HG03280 (cell line): Measurements from ENCODE around the gene ASMT.
"Not testable (repeated sequence)": the region's sequence is repeated elsewhere in the genome, so short reads cannot be mapped to it uniquely, and the experiment has no call there.

ENCODE experiments used
- ATAC-seq: cut with Tn5 transposase; IDR thresholded peaks from one replicate; pipeline ENCODE4 v1.9.1; 2021; ENCODE audit warnings: mild to moderate bottlenecking, moderate library complexity; ENCODE audit not compliant: unreplicated experiment

ASMT gene, protein sequence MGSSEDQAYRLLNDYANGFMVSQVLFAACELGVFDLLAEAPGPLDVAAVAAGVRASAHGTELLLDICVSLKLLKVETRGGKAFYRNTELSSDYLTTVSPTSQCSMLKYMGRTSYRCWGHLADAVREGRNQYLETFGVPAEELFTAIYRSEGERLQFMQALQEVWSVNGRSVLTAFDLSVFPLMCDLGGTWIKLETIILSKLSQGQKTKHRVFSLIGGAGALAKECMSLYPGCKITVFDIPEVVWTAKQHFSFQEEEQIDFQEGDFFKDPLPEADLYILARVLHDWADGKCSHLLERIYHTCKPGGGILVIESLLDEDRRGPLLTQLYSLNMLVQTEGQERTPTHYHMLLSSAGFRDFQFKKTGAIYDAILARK

DNA sequence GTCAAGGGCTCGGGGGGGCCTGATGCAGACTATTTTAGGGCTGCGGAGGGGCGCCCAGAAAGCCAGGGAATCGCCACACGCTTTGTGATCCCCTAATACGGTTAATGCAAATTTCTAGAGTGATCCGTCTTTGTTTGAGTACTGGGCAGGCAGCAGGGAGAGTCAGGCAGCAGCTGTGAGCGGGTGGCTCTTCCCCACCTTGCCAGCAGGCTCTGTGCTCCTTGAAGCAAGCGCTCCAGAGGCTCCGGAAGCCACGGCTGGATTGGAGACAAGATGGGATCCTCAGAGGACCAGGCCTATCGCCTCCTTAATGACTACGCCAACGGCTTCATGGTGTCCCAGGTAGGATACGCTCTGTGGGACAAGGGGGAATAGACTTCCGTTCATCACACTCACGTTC lies at the start of gene ASMT:
Gene ASMT, plus strand, starts transcription at position 133 of the 400 bp plus-strand sequence. Its CDS starts 141 bp downstream, at position 274.
- ATAC-seq: no peak

- not testable (repeated sequence) for ATAC-seq
Observed at GRCh38 chrX:1574181-1574580, 40.7 kb upstream of the ASMT start.

GRCh38 chrX:1576201-1576992 lies 38.5 kb upstream of the ASMT start:
- no peak for ATAC-seq

DNA sequence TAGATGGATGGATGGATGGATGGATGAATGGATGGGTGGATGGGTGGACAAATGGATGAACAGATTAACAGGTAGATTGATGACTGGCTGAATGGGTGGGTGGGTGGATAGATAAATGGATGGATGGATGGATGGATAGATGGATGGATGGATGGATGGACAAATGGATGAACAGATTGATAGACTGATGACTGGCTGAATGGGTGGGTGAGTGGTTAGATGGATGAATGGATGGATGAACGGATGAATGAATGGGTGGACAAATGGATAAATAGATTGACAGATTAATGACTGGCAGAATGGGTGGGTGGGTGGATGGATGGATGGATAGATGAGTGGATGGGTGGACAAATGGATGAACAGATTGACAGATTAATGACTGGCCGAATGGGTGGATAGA lies 37.0 kb upstream of the ASMT start:
- no peak for ATAC-seq

- ATAC-seq: no peak
Observed at GRCh38 chrX:1578511-1579173, 36.2 kb upstream of the ASMT start.

DNA sequence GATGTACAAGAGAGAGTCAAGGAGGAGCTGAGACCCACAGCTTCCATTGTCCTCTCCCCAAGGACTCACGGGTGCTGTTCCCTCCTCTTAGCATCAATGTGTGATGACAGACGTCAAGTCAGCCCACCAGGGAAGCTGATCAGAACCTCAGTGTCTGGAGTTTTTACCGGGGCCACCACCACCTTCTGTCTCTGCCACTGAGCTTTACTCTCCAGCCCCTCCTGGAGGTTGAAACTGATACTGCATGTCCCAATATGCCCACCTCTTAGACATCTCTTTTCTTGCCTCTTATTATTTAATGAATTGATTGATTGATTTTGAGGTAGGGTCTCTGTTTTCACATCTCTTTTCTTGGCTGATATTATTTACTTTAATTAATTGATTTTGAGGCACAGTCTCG lies 33.7 kb upstream of the ASMT start:
- ATAC-seq: peak; percentile 60

DNA sequence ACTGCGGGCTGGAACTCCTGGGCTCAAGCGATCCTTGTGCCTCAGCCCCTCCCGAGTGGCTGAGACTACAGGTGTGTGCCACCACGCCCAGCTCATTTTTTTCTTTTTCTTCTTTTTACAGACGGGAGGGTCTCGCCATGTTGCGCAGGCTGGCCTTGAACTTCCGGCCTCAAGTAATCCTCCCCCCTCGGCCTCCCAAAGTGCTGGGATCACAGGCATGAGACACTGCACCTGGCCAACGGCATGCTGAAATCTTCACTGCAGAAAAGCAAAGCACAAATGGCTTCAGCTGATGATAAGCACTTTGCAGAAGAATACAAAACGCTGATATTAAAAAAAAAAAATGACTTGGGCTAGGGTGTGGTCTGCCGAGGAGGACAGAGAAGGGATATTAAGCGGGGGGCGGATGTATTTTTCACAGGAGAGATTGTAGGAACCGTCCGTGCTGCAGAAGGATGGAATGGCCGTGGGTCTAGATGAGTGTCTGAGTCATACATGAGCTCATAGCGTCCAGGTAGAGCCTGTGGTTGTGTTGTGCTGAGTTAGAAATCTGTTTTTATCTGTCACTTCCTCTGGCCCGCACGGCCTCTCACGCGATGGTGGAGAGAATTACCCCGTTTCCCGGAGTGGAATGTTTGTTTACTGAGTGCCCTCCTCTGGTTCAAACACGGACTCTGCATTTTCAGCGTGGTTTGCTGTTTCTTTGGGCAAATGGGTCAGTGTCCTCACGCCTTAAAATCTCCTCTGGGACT lies 32.0 kb upstream of the ASMT start:
- ATAC-seq: peak; percentile 76

- ATAC-seq: no peak
Observed at GRCh38 chrX:1584237-1585011, 30.4 kb upstream of the ASMT start.

DNA sequence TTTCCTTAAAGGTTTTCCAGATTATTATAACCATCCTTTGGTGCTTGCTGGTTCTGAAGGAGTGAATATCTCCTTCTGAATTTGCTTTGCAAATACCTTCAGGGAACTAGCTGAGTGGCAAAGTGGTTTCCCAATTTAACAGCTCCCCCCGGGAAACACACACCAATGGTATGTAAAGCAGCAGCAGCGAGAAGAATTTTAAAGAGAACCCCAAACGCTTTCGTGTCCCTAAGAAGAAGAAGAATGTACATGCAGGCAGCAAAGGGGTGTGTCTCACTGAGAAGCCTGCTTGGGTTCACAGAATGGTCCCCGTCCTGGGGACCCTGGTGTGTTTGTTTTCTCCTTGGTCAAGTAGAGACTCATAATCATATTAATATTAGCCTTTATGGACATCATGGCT lies 27.7 kb upstream of the ASMT start:
- no peak for ATAC-seq

- no peak for ATAC-seq
Observed at GRCh38 chrX:1589356-1590130, 25.3 kb upstream of the ASMT start.

- peak; percentile 94 for ATAC-seq
Observed at GRCh38 chrX:1591102-1591862, 23.6 kb upstream of the ASMT start, which contains the start of gene AKAP17A. AKAP17A (plus strand) TSS chrX:1591604; CDS start chrX:1593463, 1,859 bp downstream.

- no peak for ATAC-seq
Observed at GRCh38 chrX:1591863-1592469, 22.9 kb upstream of the ASMT start.

GRCh38 chrX:1592470-1593142 lies 22.3 kb upstream of the ASMT start:
- ATAC-seq: no peak

- no peak for ATAC-seq
Observed at GRCh38 chrX:1593286-1594271, 21.3 kb upstream of the ASMT start.

DNA sequence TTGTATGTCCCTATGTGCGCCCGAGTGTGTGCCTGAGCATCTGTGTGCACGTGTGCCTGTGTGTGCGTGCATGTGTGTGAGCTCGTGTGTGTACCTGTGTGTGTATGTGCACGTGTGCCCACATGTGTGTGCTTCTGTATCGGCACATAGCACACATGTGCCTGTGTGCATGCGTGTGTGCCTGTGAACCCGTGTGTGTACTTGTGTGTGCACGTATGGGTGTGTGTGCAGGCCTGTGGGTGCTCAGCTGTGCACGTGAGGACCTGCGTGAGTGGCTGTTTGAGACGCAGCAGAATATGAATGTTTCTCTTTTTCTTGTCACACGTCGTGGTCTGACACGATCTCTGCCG lies 19.2 kb upstream of the ASMT start:
- no peak for ATAC-seq

DNA sequence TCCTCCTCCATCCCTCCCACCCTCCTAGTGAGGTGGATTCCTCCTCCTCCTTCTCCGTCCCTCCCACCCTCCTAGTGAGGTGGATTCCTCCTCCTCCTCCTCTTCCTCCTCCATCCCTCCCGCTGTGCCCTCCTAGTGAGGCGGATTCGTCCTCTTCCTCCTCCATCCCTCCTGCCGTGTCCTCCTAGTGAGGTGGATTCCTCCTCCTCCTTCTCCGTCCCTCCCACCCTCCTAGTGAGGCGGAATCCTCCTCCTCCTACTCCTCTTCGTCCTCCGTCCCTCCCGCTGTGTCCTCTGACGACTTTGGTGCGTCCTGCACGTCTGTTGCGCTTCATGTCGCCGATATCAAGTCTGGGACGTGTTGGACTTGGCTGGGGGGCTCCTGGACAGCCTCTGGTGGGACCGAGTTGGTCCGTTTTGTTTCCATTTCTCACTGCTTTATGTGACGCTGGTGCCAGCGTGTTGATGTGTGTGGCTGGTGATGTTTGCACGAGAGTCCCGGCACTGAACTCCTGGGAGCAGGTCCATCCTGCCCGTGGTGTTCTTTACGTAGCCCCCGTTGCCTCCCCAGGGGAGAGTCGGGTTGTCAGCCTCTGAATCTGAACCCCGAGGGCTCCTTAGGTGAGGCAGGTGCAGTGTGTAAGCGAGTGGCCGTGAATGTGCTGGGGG lies 18.0 kb upstream of the ASMT start:
- ATAC-seq: no peak
